Measurements from ENCODE around the gene RGL2.
"Not testable (repeated sequence)": the region's sequence is repeated elsewhere in the genome, so short reads cannot be mapped to it uniquely, and the experiment has no call there.

DNA sequence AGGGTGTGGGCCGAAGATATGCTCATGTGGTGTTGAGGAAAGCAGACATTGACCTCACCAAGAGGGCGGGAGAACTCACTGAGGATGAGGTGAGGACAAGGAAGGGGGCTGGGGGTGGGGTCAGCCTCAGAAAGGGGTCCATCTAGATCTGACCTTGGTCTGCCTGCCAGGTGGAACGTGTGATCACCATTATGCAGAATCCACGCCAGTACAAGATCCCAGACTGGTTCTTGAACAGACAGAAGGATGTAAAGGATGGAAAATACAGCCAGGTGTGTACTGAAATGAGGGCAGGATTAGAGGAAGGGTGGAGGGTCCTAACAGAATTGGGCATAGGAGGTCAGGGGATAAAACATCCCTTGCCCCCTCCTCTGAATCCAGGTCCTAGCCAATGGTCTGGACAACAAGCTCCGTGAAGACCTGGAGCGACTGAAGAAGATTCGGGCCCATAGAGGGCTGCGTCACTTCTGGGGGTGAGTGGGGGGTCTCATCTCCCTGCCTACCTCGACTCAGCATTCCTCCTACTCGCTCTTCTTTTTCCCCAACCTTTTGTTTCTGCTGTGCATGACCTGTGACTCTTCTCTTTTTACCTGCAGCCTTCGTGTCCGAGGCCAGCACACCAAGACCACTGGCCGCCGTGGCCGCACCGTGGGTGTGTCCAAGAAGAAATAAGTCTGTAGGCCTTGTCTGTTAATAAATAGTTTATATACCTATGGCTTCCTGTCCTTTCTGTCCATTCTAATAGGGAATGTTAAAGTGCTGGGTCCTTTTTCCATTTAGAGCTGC lies 22.8 kb downstream of the RGL2 start:
- TF ChIP-seq, protein P1, sequence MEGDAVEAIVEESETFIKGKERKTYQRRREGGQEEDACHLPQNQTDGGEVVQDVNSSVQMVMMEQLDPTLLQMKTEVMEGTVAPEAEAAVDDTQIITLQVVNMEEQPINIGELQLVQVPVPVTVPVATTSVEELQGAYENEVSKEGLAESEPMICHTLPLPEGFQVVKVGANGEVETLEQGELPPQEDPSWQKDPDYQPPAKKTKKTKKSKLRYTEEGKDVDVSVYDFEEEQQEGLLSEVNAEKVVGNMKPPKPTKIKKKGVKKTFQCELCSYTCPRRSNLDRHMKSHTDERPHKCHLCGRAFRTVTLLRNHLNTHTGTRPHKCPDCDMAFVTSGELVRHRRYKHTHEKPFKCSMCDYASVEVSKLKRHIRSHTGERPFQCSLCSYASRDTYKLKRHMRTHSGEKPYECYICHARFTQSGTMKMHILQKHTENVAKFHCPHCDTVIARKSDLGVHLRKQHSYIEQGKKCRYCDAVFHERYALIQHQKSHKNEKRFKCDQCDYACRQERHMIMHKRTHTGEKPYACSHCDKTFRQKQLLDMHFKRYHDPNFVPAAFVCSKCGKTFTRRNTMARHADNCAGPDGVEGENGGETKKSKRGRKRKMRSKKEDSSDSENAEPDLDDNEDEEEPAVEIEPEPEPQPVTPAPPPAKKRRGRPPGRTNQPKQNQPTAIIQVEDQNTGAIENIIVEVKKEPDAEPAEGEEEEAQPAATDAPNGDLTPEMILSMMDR (conservative IDR thresholded peaks at IDR 0.05; ENCODE audit: low read length), result not testable (repeated sequence)
- not testable (repeated sequence) for TF ChIP-seq EZH2phosphoT487 (IDR thresholded peaks at IDR 0.05; ENCODE audit: borderline replicate concordance, low read depth, low read length)

Data from OCI-LY7 (cell line).